ENCODE measurements around the gene CDH6.

The CDH6 gene

GRCh38 chr5:31375999-31376720, 182.7 kb downstream of the CDH6 start:
- no peak for DNase-seq (ENCODE audit: low read depth)

DNA sequence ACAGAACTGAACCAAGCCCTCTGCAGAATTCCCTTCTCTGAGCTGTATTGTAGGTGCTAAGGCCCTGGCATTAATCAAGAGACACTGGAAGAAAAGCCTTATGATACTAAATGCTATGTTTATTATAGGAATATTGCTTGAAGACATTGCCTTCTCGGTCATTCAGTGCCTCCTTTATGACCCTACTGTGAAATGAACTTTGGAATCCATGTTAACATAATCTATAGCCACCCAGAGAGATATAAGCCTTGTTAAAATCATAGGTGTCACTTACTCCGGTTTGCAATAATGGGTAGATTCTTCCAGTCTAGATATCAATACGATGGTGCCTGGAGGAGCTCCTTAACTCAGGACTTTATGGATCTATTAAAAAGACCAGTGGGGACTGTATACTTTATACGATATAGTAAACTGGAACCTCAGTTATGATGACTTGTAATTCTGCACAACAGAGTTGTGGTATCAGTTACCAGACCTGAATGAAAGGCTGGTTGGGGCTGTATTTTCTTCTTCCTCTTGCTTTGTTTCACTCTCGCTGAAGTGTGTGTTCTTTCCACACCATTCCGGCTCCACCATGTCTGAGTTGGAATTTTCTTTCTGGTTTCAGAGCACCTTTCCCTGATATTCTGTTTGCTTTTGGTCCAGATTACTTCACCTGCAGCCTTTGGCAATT, 183.9 kb downstream of the CDH6 start:
- DNase-seq (ENCODE audit: low read depth): no peak

DNA sequence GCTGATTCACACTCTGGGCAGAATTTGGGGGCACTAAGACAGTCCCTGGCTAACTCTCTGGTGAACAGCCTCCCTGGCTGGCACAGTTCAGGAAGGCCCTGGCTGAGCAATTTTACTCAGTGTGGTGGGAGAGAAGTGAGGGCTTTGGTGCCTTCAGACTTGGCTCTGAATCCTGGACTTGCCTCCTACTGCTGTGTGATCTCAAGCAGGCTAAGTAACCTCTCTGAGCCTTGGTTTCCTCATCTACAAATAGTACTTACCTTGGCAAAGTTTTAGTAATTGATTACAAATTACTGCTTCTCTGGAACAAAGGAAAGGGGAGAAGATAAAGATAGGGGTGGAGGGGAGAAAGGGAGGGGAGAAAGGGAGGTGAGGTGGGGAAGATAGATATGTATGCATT, 184.7 kb downstream of the CDH6 start:
- no peak for DNase-seq (ENCODE audit: low read depth)
